HepG2 (cell line): Measurements from ENCODE around the gene PPM1G. TPM values are rescaled to one million over a fixed set of nuclear protein-coding genes. Genes with fewer than 3 reads are reported as not detected.

Experiments
- CENPT ChIP-seq: sonication (generic); formaldehyde crosslinking; IDR thresholded peaks from 2 replicates; pipeline ENCODE4 v1.8.0; 2022; ENCODE audit warnings: low read depth, mild to moderate bottlenecking, moderate library complexity, missing genetic modification reagents
- FIP1L1 ChIP-seq: fragments of 200-400 bp; formaldehyde crosslinking; IDR thresholded peaks from 2 replicates; pipeline ENCODE4 v1.6.1; 2018; ENCODE audit warnings: low read depth, mild to moderate bottlenecking, low read length, moderate library complexity, borderline replicate concordance; ENCODE audit not compliant: insufficient read depth
- FOXK1 ChIP-seq: sonication (generic); formaldehyde crosslinking; IDR thresholded peaks from 2 replicates; pipeline ENCODE4 v1.4.0; 2020; ENCODE audit warnings: low read depth, missing genetic modification reagents, borderline replicate concordance
- HNF4G ChIP-seq, 2 experiments: sonication (generic) in 1 of 2; formaldehyde crosslinking in 1 of 2; IDR thresholded peaks; 2 replicates each; pipeline versions ENCODE4 v1.4.0 to v1.6.1; 2011 to 2020; ENCODE audit warnings: borderline replicate concordance in 2 of 2, low read depth in 2 of 2, mild to moderate bottlenecking in 2 of 2, low read length in 1 of 2, missing genetic modification reagents in 1 of 2, moderate library complexity in 1 of 2
- RFX1 ChIP-seq: fragments of 450-650 bp; IDR thresholded peaks from 2 replicates; pipeline ENCODE4 v1.6.1; 2017
- SKI ChIP-seq: fragments of 450-650 bp; IDR thresholded peaks from one replicate; pipeline ENCODE4 v1.6.1; 2018; ENCODE audit warnings: mild to moderate bottlenecking; ENCODE audit not compliant: partially characterized antibody
- SNAPC4 ChIP-seq: sonication (generic); formaldehyde crosslinking; IDR thresholded peaks from 2 replicates; pipeline ENCODE4 v1.4.0; 2020; ENCODE audit warnings: mild to moderate bottlenecking, missing genetic modification reagents
- SP1 ChIP-seq, 2 experiments: fragments of 450-650 bp in 1 of 2; sonication (generic) in 1 of 2; formaldehyde crosslinking in 1 of 2; IDR thresholded peaks; 2 replicates each; pipeline versions ENCODE4 v1.4.0 to v1.6.1; 2016 to 2020; ENCODE audit warnings: missing genetic modification reagents in 1 of 2
- SP140L ChIP-seq: sonication (generic); formaldehyde crosslinking; IDR thresholded peaks from 2 replicates; pipeline ENCODE4 v1.4.0; 2020; ENCODE audit warnings: missing genetic modification reagents, borderline replicate concordance
- YY1 ChIP-seq: IDR thresholded peaks from 2 replicates; pipeline ENCODE4 v1.6.1; 2011; ENCODE audit warnings: low read length, low read depth, moderate library complexity, mild to moderate bottlenecking; ENCODE audit not compliant: insufficient read depth, insufficient replicate concordance
- ZFP36 ChIP-seq: fragments of 150-350 bp; IDR thresholded peaks from 2 replicates; pipeline ENCODE4 v1.6.1; 2018; ENCODE audit warnings: borderline replicate concordance, low read length, low read depth; ENCODE audit not compliant: partially characterized antibody
- ZNF256 ChIP-seq: sonication (generic); formaldehyde crosslinking; conservative IDR thresholded peaks from 2 replicates; pipeline ENCODE4 v1.4.0; 2020; ENCODE audit warnings: missing genetic modification reagents
- ZNF343 ChIP-seq: sonication (generic); formaldehyde crosslinking; IDR thresholded peaks from 2 replicates; pipeline ENCODE4 v1.4.0; 2020; ENCODE audit warnings: mild to moderate bottlenecking, missing genetic modification reagents
- ZNF543 ChIP-seq: sonication (generic); formaldehyde crosslinking; IDR thresholded peaks from 2 replicates; pipeline ENCODE4 v1.4.0; 2020; ENCODE audit warnings: mild to moderate bottlenecking, missing genetic modification reagents
- ZNF777 ChIP-seq: sonication (generic); formaldehyde crosslinking; IDR thresholded peaks from 2 replicates; pipeline ENCODE4 v1.4.0; 2020; ENCODE audit warnings: missing genetic modification reagents
- ZSCAN25 ChIP-seq: sonication (generic); formaldehyde crosslinking; IDR thresholded peaks from 2 replicates; pipeline ENCODE4 v1.8.0; 2022; ENCODE audit warnings: mild to moderate bottlenecking, missing genetic modification reagents
- polyA plus RNA-seq, 8 experiments: library from polyadenylated mRNA; depleted of rRNA in 3 of 8; stranded (reverse) in 7 of 8; unstranded in 1 of 8; fragments of >200 nt; fragmentation: Illumina TruSeq in 4 of 8; extraction: Trizol in 4 of 8; gene quantifications; 2 replicates each; pipeline versions ENCODE4 v1.2.1 to v1.2.3, GENCODE V29; 2011 to 2016; ENCODE audit warnings: low read depth in 4 of 8, missing spikeins in 1 of 8, mixed read lengths in 1 of 8; ENCODE audit not compliant: insufficient read depth in 1 of 8
- total RNA-seq, 5 experiments: library from RNA; depleted of rRNA; stranded (reverse); fragments of >200 nt; fragmentation: Illumina TruSeq; extraction: Trizol; gene quantifications; 2 replicates each; pipeline ENCODE4 v1.2.3, GENCODE V29; 2016; ENCODE audit warnings: low read depth in 1 of 5
- TF ChIP-seq, protein P1 (sequence below): IDR thresholded peaks from 2 replicates; pipeline ENCODE4 v1.6.1; 2016; ENCODE audit warnings: missing compliant biosample characterization, missing genetic modification reagents, borderline replicate concordance
- TF ChIP-seq, protein P2 (sequence below): sonication (generic); formaldehyde crosslinking; IDR thresholded peaks from 2 replicates; pipeline ENCODE4 v1.5.0; 2020; ENCODE audit warnings: mild to moderate bottlenecking, missing genetic modification reagents, borderline replicate concordance
- TF ChIP-seq, protein P3 (sequence below): sonication (generic); formaldehyde crosslinking; IDR thresholded peaks from 2 replicates; pipeline ENCODE4 v1.4.0; 2020; ENCODE audit warnings: missing genetic modification reagents

The PPM1G gene
- total and polyA plus RNA-seq, 2 of the 13 experiments (the other 11 are each of a cell fraction or from before 2014, with no cell fraction given) = 58.2 to 213 TPM

DNA sequence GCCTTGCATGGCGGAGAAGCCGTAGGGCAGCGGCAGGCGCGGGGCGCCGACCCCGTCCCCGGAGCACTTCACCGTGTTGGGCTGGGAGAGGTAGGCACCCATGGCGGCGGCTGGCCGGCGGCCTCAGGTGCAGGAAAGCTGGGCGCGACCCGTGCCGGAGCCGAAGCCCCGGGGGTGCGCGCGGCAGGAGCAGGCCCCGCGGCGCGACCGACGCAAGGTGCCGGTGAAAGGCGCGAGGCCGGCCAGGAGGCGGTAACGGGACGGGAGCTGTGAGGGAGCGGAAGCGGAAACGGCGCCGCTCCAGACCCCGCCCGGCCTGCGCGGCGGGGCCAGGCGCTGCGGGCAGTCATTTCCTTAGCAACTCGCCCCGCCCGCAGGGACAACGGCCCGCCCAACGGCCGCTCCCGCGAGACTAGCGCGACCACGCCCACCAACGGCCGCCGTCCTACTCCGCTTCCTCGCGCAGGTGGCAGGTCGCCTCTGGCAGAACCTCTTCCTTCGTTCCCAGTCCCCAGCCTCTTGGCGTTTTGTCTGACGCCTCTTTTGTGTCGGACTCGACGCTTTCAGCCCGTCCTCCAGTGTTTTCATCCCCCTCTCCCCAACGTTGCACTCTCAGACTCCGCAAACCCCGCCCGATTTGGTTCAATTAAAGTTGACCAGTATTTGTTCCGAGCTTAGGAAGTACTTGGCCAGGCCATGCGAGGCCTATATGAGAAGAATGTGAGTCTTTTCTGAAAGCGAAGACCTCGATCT lies at the start of gene PPM1G (continued):
- peak; percentile 81; the same call in 1 of the 2 replicates for TF ChIP-seq ZSCAN25 (CRISPR knock-in tag)
- no peak; the same call in 1 of the 2 replicates for TF ChIP-seq FOXK1 (CRISPR knock-in tag)
- TF ChIP-seq SP140L (CRISPR knock-in tag) = no peak
- TF ChIP-seq CENPT (CRISPR knock-in tag) = 0 out of 2 replicates have a peak, but pooled peaks have one; percentile 44
- TF ChIP-seq, protein P1, sequence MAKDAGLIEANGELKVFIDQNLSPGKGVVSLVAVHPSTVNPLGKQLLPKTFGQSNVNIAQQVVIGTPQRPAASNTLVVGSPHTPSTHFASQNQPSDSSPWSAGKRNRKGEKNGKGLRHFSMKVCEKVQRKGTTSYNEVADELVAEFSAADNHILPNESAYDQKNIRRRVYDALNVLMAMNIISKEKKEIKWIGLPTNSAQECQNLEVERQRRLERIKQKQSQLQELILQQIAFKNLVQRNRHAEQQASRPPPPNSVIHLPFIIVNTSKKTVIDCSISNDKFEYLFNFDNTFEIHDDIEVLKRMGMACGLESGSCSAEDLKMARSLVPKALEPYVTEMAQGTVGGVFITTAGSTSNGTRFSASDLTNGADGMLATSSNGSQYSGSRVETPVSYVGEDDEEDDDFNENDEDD (CRISPR knock-in tag) = peak; percentile 92
- TF ChIP-seq, protein P2, sequence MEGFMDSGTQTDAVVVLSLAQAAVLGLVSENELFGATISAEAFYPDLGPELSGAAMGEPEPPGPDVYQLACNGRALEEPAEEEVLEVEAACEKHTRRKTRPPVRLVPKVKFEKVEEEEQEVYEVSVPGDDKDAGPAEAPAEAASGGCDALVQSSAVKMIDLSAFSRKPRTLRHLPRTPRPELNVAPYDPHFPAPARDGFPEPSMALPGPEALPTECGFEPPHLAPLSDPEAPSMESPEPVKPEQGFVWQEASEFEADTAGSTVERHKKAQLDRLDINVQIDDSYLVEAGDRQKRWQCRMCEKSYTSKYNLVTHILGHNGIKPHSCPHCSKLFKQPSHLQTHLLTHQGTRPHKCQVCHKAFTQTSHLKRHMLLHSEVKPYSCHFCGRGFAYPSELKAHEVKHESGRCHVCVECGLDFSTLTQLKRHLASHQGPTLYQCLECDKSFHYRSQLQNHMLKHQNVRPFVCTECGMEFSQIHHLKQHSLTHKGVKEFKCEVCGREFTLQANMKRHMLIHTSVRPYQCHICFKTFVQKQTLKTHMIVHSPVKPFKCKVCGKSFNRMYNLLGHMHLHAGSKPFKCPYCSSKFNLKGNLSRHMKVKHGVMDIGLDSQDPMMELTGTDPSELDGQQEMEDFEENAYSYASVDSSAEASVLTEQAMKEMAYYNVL = peak; percentile 88
- TF ChIP-seq HNF4G (IDR thresholded peaks at IDR 0.05; ENCODE audit: borderline replicate concordance, low read depth, low read length) = no peak
- peak; percentile 75 for TF ChIP-seq HNF4G (CRISPR knock-in tag; IDR thresholded peaks at IDR 0.05; ENCODE audit: borderline replicate concordance, low read depth)
- TF ChIP-seq YY1 = peak; percentile 70
- TF ChIP-seq, protein P3, sequence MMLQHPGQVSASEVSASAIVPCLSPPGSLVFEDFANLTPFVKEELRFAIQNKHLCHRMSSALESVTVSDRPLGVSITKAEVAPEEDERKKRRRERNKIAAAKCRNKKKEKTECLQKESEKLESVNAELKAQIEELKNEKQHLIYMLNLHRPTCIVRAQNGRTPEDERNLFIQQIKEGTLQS = 0 out of 2 replicates have a peak, but pooled peaks have one; percentile 33
- no peak for TF ChIP-seq ZFP36
- 0 out of 2 replicates have a peak, but pooled peaks have one; percentile 79 for TF ChIP-seq ZNF543 (CRISPR knock-in tag)
- TF ChIP-seq ZNF777 (CRISPR knock-in tag) = peak; percentile 69; the same call in 1 of the 2 replicates
- TF ChIP-seq FIP1L1 = peak; percentile 83; the same call in 1 of the 2 replicates
- peak; percentile 87 for TF ChIP-seq ZNF256 (CRISPR knock-in tag)
- TF ChIP-seq RFX1 = peak; percentile 80
- peak; percentile 81; the same call in 1 of the 2 replicates for TF ChIP-seq SNAPC4 (CRISPR knock-in tag)
- no peak for TF ChIP-seq SKI
- TF ChIP-seq ZNF343 = peak; percentile 100
- TF ChIP-seq SP1 (IDR thresholded peaks at IDR 0.05) = peak; percentile 87
- peak; percentile 99 for TF ChIP-seq SP1 (CRISPR knock-in tag; IDR thresholded peaks at IDR 0.05)
